NCI-H526 (cell line): ENCODE results near the gene TRAF3IP1.
A peak's percentile ranks its signal among the peaks of the same experiment; 100 is the strongest.

ENCODE experiments used
- DNase-seq, 2 experiments: peaks; one replicate each; lab custom pipeline; 2025; lab: John Stamatoyannopoulos, UW

TRAF3IP1 gene

DNA sequence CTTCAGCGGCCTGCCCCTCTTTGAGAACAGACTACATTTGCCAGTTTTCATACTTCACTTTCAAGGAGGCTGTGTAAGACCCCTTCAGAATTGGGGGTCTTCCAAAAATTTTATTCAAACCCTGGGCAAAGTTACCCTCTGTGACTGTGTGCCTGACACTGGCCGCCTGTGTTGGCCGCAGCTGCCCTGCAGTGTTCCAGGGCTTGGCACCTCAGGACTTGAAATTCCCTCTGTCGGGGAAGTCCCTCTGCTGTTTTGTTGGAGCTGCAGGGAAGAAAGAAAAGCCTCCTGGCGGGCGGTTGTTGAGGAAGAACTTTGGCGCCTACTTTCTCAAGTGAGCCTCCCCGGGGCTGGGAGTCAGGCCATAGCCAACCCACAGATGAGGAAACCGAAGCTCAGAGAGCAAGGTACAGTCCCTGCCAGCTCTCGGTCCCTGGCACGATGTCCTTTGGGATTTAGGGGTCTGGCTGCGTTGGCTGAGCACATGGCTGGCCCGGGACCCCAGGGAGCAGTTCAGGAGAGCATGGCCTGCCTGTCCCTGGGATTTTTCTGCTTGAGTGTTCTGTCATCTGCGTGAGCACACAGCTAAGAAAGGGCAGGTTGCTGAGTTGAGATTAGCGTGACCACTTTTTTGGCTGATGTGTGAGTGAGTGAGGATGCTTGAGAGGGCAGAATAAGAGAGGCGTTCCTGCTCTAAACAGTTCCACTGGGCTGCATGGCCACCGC, 88.5 kb downstream of the TRAF3IP1 start:
- DNase-seq, result no peak

DNA sequence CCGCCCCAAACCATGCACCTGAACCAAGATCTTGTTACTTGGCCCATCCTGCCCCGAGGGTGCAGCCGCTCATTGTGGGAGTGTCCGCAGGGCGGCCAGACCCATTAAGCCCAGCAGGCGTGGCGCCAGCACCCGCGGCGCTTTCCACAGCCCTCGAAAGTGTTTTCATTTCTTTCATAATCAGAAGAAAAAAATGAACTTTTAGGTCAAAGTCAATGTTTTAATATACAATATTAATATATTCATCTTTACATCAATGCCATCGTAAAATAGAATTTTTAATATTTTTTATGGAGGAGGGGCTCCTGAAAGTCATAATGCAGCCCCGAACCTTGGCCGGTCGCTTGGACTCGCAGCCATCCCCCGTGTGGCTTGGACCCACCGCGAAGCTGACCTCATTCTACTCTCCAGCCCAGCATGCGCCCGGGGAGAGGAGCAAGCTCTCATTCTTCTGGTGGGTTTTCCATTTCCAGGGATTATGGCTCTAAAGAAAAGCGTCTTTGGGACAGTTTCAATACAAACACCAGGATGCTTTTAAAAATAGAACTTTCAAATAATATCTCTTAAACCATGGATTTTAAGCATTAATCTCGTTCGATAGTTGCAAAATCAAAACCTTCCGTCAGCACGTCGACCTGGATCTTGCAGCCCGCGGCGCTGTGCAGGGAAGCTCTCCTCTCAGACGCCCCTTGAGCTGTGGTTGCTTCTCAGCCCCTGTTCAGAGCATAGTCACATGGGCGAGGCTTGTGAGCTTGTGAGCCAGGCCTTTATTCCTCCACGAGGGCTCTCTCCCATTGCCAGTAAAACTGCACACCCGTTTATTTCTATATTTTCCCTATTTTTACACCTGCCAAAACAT, 89.3 kb downstream of the TRAF3IP1 start:
- DNase-seq, result no peak

DNA sequence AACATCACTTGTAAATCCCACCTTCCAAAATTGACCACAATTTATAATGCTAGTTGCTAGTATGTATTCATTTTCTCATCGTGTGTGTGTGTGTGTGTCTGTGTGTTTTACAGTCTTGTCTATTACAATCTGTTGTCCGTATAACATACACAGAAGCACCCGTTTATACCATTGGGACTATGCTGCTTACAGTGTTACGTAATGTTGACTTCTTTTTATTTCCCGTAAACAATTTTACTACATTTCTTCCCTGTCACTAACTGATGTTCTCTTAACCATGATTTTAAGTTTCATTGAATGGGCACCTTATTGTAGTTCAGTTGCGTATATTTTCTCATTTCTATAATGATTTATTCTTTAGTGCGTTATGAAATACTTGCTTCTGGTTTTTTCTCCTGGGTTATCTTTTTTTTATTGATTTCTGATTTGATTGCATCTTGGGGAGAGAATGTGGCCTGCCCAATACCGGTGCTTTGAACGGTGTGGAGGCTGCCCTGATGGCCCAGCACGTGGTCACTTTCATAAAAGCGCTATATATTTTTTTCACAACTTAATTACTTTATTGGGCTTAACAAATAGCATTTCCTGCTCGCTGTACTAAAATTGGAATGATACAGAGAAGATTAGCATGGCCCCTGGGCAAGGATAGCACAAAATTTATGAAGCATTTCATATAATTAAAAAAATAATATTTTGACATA, 91.9 kb downstream of the TRAF3IP1 start:
- no peak for DNase-seq

DNA sequence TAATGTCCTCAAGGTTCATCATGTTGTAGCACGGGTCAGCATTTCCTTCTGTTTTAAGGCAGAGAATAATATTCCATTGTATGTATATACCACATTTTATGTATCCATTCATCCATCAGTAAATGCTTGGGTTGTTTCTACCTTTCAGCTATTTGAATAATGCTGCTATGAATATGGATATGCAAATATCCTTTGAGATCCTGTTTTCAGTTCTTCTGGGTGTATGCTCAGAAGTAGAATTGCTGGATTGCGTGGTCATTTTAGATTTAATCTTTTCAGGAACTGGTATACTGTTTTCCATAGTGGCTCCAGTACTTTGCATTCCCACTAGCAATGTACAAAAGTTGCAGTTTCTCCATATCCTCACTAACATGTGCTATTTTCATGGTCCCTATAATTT, 93.0 kb downstream of the TRAF3IP1 start:
- peak; percentile 97 to 99 for DNase-seq

DNA sequence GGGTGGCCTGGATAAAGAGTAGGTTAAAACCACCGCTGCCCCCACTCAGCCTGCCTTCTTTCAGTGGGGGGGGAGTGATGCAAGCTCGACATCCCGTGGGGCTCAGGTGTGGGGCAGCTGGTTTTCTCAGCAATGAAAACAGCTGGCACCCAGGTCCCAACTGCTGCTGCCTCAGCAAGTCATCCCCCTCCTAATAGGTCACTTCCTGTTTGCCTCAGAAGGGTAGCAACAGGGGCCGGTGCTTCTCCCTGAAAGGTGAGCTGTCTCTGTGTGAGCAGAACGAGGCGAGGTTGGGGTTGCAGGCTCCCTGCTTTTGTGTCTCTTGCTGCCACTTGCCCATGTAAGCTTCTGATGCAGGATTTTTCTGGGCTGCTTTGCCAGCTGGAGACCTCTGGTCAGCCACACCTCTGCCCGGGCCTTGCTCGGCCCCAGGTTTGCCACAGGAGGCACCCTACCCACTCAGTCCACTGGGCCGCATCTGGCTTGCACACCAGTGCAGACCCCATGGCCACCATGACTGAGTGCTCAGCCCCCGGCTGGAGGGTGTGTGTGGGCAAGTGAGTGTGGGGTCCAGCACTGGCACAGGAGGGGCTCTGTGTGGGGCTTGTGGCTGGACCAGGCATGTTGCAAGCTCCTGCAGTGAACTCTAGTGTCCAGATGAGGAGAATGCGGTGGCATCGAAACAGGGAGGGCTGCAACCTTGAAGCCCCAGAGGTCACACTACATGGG, 94.9 kb downstream of the TRAF3IP1 start:
- DNase-seq, result no peak

DNA sequence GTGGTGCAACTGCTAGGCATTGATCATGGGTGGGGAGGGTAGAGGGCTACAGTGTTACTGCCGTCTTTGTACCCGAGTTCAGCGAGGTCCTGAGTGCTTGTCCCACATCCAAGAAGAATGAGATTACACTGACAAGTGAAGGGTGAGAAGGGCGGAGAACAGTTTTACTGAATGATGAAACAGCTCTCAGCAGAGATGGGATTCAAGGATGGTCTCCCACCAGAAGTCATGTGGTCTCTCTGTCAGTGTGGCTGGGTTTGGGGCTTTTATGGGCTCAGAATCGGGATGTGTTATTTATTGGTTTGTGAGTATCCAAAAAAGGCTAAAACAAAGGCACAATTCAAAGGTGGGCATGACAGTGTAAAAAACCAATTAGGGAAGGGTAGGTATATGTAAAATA, 95.6 kb downstream of the TRAF3IP1 start:
- DNase-seq, result no peak

DNA sequence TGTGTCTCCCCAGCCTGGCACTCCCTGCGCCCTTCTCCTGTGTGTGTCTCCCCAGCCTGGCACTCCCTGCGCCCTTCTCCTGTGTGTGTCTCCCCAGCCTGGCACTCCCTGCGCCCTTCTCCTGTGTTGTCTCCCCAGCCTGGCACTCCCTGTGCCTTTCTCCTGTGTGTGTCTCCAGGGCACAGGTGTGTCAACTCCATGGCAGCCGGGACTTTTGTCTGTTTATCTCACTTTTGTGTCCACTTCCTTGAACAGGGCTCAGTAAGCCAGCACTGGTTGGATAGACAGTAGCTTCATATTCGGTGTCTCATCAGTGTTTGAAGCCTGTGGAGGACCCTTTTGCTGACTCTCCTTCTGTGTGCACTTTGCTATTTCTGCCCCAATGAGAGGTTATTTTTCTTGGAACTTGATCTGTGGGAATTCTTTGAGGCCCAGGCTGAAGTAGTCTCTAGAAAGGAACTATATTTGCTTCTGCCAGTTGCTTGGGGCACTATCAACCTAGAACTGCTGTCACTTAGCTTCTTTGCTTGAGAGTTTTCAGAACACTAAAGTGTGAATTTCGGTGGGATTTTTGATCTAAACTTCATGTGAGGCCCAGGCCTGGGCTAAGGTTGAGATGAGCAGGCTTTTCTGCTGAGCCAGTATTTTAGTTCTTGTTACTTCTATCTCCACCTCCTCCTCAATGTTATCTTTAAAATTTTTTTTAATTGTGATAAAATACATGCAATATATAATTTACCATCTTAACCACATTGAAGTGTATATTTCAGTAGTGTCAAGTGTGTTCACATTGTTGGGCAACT, 98.1 kb downstream of the TRAF3IP1 start:
- no peak for DNase-seq

DNA sequence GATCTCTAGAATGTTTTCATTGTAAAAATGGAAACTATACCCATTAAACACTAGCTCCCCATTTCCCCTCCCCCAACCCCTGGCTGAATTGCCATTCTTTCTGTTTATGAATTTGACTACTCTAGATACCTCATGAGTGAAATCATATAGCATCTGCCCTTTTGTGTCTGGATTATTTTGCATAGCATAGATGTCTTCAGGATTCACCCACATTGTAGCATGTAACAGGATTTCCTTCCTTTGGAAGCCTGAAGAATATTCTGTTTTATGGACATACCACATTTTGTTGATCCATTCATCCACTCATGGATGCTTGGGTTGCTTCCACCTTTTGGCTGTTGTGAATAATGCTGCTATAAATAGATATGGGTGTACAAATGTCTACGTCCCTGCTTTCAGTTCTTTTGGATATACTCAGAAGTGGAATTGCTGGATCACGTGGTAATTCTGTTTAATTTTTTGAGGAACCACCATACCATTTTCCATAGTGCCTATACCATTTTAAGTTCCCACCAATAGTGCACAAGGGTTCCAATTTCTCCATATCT, 98.8 kb downstream of the TRAF3IP1 start:
- peak; percentile 55 to 57 for DNase-seq

DNA sequence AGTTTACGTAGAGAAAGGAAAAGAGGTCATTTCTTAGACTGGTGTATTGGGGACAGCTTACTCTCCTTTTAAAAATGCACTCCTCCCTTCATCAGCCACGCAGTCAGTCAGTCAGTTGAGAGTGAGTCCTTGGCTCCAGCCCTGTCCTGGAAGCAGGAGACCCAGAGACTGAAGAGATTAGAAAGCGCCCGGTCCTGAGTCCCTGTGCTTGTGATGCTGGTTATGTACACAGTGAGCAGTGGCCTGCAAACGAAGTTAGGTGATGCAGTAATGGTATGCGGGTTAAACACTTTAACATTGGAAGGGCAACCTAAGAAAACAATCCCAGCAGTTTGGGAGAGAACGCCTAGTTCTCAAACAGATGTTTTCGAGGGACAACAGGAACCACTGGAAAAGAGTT, 100.1 kb downstream of the TRAF3IP1 start:
- DNase-seq, result no peak

DNA sequence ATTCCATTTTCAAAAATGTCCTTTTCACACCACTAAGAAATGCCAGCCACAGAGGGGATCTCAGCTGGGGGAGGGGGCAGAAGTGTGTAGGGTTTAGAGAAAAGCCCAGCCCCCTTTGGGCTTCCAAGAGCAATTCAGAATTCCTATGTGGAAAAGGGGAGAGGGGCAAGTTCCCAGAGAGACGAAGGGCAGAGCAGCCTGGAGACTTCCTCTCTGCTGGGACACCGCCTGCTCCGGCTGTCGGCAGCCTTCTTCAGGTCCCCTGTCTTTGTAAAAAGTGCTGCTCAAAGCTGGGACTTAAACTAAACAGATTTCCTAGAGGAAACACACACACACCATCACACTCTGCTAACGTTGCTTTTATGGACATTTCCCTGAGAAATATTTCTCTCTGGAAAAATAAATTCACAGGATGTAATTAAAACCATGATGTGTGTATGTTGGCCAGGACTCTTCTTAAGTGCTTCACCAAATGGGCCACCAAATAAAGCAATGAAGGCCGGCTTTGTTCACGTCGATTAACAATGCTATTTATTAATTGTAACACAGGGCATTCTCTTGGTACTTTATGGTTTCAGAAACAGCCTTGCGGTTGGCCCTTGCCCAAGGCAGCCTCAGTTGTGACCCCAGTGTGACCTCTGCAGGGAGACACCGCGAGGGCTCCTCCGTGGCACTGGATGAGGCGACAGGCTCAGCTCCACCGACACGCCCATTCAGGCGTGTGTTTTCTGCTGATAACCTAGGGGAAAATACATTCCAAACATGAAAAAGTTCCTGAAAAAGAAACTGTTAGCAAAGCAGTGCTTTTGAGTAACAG, 100.8 kb downstream of the TRAF3IP1 start:
- DNase-seq, result no peak

DNA sequence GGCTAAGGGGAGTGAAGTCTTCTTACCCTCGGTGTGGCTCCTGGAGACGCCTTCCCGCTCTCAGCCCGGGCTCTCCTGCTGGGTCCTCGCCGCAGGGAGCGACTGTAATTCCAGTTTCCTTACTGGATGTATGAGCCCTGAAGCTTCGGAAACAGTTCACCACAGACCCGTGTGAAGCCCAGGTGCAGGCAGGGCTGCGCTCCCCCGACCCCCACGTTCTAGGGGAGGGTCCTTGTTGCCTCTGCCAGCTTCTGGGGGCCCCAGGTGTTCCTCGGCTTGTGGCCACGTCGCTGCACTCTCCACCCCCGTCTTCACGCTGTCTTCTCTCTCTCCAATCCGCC, 101.3 kb downstream of the TRAF3IP1 start:
- DNase-seq, result no peak

DNA sequence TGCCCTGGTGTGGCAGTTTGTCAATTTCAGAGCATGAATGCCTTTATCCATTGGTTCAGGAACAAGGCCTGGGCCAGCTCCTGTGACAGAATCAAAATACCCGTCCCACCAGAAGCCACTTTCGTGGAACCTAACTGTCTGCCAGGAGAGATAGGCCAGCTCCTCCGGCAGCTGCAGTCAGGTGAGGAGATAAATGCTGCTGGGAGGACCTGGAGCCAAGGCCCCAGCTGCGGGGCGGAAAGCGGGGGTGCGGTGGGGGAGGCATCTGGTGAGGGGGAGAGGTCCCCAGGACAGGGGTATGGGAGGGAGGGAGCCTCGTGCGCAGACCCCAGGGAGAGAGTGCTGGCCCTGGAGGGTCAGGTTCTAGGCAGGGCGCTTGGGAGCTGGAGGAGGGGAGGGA, 102.0 kb downstream of the TRAF3IP1 start:
- no peak for DNase-seq

DNA sequence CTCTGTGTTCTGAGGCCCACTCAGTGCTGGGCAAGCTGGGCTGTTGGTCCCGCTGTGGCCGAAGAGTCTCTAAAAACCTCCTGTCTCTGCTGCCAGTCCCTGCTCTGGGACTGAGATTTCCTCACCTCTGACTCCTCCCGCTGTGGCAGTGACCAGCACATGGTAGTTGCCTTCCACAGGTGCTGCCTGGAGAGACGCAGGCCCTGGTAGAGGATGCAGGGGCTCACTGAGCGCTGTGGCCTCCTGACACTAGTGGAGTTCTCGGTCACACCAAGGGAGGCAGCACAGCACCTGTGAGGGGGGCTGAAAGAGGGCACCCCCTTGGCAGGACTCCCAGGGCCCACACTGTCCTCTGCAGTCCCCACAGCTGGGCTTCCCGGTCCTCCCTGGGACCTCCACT, 102.6 kb downstream of the TRAF3IP1 start:
- no peak for DNase-seq

DNA sequence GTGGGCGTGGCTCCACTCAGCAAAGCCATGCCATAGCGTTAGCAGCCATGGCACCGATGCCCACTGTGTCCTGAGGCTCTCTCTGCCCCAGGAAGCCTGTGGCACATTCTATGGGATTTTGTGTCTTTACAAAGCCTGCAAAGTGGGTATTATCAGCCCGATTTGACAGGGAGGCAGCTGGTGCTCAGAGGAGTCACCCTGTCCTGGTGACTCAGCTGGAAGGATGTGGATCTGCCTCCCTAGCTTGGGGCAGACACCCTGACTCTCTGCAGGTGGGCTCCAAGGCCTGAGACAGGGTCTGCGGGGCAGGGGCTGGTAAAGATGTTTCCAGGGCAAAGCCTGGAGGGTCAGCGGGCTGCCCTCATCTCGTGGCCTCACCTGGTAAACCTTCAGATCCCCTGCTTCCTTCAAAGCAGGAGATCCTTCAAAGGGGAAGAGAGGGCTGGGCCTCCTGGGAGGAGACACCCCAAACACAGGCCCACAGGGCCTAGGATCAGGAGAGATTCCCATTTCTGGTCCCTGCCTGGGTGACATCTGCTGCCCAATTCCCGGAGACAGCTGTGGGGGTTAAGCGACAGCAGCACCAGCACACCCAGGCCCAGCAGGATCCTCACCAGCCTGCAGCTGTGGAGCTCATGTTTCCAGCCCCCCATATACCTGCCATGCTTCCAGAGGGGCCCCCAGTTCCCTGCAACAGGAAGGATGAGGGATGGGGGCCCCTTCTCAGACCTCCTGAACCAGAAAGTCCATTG, 103.4 kb downstream of the TRAF3IP1 start:
- no peak for DNase-seq

DNA sequence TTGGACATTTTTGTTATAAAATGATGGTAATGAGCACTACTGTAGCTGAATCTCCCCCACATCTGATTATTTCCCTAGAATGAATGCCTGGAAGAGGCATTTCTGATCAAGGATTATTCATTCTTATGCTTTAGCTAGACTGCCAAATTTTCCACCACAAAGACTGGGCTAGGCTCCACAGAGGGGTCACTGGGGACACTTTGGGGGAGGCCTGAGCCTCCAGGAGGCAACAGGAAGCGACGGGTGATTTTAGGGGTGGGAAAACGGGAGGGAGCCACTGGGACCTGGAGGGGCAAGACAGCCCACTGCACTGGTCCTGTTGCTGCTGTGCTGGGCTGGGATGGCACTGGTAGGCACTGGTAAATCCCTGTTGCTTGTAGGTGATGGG, 104.0 kb downstream of the TRAF3IP1 start:
- no peak for DNase-seq

DNA sequence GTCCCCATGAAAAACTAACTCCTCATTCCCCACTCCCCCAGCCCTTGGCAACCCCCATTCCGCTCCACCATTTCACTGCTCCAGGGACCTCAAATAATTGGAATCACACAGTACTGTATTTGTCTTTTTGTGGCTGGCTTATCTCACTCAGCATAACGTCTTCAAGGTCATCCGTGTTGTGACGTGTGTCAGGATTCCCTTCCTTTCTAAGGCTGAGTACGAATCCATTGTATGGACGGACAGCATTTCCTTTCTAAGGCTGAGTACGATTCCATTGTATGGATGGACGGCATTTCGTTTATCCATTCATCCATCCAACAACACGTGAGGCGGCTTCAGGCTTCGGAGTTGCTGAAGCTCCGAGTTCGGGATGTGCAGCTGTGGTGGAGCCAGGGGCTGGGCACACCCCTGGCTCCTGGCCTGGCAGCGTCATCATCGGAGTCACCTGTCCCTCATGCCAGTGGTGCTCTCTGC, 105.2 kb downstream of the TRAF3IP1 start:
- no peak for DNase-seq

DNA sequence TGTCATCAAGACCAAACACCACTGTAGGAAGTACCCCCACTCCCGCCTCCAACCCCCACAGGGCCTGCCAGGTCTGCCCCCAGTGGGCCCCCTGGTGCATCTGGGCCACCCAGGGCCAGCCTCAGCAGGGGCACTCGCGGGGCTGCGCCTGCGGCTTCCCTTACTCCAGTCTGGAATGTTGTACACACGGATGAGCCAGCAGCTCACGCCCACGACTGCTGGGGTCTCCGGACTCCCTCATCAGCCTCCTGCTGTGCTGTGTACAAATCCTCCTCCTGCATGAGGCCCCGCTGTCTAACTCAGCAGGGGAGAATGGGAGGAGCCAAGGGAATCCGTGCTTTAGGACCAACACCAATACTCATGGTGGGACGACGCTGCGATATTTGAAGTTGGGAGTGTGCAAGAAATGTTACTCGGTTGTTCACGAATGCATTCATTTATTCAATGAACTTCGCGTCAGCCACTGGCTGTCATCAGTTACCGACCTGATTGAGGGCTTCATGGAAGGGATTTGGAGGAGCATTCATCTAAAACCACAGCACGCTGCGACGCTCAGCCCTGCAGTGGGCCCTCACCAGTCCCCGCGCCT, 105.8 kb downstream of the TRAF3IP1 start:
- DNase-seq, result peak; percentile 54 to 76

DNA sequence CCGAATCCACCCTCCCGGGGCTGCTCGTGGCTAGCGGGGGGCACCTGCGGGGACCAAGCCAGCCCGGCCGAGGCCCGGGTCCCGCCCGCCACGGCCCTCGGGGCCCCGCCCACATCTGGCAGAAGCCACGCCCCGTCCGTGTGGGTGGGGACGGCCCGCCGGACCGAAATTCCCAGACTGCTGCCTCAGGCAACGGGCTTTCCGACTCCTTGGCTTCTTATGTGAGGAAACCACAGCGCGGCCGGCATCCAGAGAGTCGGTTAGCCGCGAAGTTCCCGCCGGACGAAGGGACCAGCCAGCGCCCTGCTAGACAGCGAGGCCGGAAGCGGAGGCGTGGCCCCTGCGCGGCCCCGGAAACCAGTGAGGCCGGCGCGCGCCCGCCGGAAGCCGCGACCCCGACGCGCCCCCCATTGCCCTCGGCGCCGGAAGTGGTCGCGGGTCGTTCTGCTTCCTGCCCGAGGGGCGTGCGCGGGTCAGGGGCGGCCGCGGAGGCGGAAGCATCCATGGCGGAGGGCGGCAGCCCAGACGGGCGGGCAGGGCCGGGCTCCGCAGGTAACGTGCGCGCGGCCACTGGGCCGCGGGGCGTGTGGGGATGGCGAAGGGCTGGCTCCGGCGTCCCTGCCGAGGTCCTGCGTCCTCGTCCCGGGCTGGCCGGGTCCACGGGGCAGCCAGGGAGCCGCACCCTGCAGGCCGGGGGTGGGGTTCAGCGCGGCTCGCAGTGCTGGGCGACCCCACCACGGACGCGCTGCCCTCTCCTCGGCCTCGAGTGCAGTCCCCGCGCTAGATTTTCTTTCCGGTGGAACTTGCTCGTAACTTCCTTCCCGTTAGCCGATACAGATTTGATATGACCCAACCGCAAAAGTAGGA, 106.5 kb downstream of the TRAF3IP1 start, which contains the start of gene ASB1:
TSS of gene ASB1 (plus strand) at position 360 of the 867 bp plus-strand sequence. CDS start at position 504, 144 bp downstream.
- peak; percentile 59 to 90 for DNase-seq
